Coronary artery (tissue), 2 donors: ENCODE measurements around the gene FBLN2.
A peak's percentile ranks its signal among the peaks of the same experiment; 100 is the strongest.

ENCODE experiments used
- DNase-seq: peaks from one replicate; pipeline ENCODE4 v3.0.0-alpha.2; 2017; ENCODE audit warnings: low spot score
- H3K27ac ChIP-seq, 2 donors: fragments of 200-600 bp; sonication (generic); one replicate each; pipeline ENCODE4 v1.5.1; 2016 to 2019
- H3K4me3 ChIP-seq: fragments of 200-600 bp; sonication (generic); 2 replicates; pipeline ENCODE4 v1.5.1; 2016; ENCODE audit warnings: mild to moderate bottlenecking, moderate library complexity
- TF ChIP-seq, protein P1 (sequence below): fragments of 200-600 bp; sonication (generic); IDR thresholded peaks from one replicate; pipeline ENCODE4 v1.5.1; 2019; ENCODE audit warnings: antibody characterized with exemption

FBLN2 gene

DNA sequence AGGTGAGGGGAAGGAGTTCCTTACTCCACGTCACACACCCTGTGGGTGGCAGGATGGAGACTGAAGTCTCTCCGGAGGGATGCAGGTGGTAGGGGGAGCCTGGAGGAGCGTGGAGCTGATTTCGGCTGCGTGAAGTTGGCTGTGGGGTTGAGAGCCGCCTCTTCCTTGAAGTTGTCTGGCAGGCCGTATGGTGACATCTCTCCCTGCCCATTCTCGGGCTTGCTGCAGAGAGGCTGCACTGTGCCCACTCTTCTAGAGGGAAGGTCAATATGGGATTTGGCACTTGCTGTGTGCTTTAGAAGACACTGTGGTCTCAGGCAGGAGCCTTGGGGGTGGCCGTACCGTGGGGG, 13.4 kb upstream of the FBLN2 start:
- TF ChIP-seq, protein P1, sequence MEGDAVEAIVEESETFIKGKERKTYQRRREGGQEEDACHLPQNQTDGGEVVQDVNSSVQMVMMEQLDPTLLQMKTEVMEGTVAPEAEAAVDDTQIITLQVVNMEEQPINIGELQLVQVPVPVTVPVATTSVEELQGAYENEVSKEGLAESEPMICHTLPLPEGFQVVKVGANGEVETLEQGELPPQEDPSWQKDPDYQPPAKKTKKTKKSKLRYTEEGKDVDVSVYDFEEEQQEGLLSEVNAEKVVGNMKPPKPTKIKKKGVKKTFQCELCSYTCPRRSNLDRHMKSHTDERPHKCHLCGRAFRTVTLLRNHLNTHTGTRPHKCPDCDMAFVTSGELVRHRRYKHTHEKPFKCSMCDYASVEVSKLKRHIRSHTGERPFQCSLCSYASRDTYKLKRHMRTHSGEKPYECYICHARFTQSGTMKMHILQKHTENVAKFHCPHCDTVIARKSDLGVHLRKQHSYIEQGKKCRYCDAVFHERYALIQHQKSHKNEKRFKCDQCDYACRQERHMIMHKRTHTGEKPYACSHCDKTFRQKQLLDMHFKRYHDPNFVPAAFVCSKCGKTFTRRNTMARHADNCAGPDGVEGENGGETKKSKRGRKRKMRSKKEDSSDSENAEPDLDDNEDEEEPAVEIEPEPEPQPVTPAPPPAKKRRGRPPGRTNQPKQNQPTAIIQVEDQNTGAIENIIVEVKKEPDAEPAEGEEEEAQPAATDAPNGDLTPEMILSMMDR, result no peak
- no peak for DNase-seq
- Histone ChIP-seq H3K27ac (peak overlapping the region; percentile 20 to 87), H3K4me3 (no peak overlapping the region)

DNA sequence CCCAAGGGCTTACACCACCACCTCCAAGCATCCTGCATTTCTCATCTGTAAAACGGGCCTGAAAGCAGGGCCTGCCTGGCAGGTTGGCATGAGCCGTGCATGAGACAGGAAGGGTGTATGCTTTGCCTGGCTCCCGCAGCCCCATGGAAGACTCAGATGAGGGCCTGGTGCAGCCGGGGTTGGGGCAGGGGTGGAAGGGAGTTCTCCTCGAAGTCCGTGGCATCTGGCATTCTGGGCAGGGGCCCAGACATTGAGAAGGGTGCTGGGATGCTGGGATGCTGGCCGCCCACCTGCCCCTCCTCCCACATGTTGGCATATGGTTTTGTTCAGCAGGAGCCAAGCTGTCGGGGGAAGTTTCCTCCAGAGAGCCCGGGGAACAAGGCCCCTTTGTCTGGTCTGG, 13.0 kb upstream of the FBLN2 start:
- Histone ChIP-seq H3K4me3 (no peak overlapping the region), H3K27ac (peak overlapping the region; percentile 20 to 87)
- no peak for DNase-seq
- TF ChIP-seq, protein P1, result no peak

DNA sequence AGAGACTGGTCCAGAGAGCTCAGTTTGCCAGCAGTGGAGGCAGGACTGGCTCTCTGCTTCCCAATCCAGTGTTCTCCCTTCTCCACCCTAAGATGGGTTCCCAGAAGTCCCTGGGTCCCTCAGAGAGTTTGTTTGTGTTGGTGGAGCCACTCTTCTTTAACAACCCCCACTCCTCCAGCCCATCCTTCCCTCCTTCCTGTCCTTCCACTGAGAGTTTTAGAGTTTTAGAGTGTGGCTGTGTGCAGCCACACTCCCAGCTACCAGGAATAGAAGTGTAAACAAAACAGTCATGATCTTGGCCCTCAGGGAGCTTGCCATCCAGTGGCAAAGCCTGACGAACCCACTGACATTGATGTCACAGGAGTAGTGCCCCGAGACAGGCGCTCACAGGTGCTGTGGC, 12.5 kb upstream of the FBLN2 start:
- Histone ChIP-seq H3K4me3 (no peak overlapping the region), H3K27ac (peak overlapping the region; percentile 50 to 87)
- TF ChIP-seq, protein P1, result no peak
- DNase-seq, result no peak

DNA sequence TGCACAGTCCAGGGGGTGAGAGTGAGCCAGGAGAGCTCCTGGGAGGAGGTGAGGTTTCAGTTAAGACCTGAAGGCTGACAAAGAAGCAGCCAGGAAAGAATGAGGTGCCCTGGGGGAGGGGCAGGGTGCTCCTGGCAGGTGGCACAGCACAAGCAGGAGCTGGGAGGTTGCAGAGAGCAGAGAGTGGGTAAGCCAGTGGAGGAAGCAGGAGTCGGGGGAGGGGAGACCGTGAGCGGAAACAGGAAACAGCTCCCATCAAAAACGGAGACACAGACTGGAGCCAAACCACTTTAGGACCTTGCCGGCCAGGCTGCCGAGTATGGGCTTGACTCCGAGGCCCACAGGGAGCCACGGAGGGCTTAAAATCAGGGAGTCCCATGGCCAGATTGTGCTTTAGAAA, 12.1 kb upstream of the FBLN2 start:
- TF ChIP-seq, protein P1, result no peak
- H3K4me3 ChIP-seq, result no peak overlapping the region
- H3K27ac ChIP-seq, result peak overlapping the region; percentile 50 to 87
- no peak for DNase-seq

DNA sequence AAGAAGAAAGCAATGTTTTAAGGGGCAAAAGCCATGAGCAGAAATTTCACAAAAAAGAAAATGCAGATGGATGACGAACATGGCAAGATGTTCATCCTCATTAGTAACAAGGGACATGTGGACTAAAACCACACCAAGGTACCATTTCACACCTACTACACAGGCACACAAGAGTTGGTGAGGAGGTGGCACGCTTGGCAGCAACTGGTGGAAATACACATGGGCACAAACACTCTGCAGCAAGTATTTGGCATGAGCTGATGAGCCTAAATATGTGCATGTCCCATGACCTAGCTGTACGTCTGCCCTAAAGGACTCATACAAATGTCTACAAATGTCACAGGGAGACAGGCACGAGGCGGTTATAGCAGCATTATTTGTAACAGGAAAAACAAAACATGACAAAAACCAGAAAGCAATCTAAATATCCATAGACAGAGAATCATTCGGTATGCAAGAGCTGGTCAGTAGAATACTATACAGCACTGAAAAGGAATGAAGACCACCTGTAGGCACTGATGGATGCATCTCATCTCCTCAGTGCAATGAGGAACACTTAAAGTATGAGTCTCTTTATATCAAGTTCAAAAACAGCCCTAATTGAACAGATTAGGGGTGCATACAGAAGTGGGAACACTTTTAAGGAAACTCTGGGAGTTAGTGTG, 11.5 kb upstream of the FBLN2 start:
- TF ChIP-seq, protein P1, result no peak
- Histone ChIP-seq H3K4me3 (no peak overlapping the region), H3K27ac (peak overlapping the region; percentile 50 to 87)
- no peak for DNase-seq

DNA sequence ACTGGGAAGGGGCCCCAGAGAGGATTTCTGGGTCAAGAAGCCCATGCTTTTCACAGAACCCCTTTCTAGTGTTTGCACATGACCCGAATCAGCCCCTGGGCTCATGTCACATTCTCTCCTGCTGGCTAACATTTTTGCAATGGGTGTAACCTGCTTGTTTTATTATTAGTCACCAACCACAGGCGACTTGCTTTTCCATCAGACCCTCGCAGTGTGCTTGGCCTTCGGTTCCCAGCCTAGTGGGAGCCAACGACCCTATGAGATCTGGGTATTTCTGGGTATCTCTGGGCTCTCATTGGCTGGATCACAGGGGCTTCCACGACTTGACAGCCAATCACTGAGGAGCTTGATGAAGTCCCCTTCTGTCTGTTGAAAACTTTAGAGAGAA, 11.0 kb upstream of the FBLN2 start:
- peak overlapping the region; percentile 52 to 87 for H3K27ac ChIP-seq
- no peak for DNase-seq

More for the DNA sequence above, 11.0 kb upstream of the FBLN2 start:
- TF ChIP-seq, protein P1, result no peak
- no peak overlapping the region for H3K4me3 ChIP-seq
